ENCODE measurements around the gene GUCY1A1.
"Not testable (repeated sequence)": the region's sequence is repeated elsewhere in the genome, so short reads cannot be mapped to it uniquely, and the experiment has no call there.

Gene GUCY1A1

DNA sequence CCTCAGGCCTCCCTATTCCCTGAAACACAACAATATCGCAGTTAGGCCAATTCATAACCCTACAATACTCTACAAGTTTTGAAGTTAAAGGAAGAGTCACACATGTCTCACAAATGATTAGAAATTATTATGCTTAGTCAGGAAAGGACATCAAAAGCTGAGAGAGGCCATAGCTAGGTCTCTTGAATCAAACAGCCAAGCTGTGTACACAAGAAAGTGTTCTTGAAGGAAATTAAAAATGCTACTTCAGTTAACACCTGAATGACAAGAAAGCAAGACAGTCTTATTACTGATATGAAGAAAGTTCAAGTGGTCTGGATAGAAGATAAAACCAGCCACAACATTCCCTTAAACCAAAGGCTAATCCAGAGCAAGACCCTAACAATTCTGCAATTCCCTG lies 23.6 kb upstream of the GUCY1A1 start:
- TF ChIP-seq GATA1 (IDR thresholded peaks at IDR 0.05; ENCODE audit: low read depth, low read length) (no peak), POLR2A (IDR thresholded peaks at IDR 0.05; ENCODE audit: low read length) (no peak)
- DNase-seq: no peak

DNA sequence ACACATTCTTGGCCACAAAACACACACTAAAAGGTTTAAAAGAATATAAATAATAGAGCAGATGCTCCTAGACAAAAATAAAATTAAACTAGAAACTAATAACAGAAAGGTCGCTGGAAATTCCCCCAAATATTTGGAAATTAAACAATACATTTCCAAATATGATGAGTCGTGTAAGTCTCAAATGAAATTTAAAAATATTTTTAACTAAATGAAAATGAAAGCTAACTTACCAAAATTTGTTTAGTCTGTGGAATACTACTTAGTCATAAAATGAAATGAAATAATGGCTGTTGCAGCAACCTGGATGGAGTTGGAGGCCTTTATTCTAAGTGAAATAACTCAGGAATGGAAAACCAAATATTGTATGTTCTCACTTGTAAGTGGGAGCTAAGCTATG lies 20.6 kb upstream of the GUCY1A1 start:
- DNase-seq: no peak
- TF ChIP-seq POLR2A (IDR thresholded peaks at IDR 0.05; ENCODE audit: low read length) (no peak), GATA1 (IDR thresholded peaks at IDR 0.05; ENCODE audit: low read depth, low read length) (no peak)

DNA sequence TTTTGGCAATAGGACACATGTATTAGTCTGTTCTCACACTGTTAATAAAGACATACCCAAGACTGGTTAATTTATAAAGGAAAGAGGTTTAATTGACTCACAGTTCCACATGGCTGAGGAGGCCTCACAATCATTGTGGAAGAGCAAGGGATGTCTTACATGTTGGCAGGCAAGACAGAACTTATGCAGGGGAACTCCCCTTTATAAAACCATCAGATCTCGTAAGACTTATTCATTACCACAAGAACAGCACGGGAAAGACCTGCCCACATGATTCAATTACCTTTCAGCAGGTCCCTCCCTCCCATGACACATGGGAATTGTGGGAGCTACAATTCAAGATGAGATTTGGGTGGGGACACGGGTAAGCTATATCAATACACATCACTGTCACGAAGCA lies 15.9 kb upstream of the GUCY1A1 start:
- DNase-seq: not testable (repeated sequence)

DNA sequence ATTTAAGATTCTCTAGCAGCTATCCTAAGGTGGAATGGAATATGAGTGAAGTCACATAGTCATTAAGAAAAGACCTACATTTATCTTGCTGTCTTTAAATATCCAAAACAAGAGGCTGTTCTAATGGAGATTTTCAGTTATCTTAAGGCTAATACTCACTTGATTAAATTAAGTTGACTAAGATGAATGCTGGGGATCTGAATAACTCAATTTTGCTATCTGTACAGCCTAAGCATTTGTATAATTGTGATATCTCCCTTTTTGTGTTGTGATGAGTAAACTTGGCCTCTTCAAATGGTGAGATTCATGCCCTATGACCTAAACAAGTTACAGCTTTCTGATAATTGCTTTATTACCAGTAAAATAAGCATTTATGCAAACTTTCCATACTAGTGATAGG lies 13.6 kb upstream of the GUCY1A1 start:
- no peak for DNase-seq
- TF ChIP-seq GATA1 (IDR thresholded peaks at IDR 0.05; ENCODE audit: low read depth, low read length): no peak
- TF ChIP-seq POLR2A (IDR thresholded peaks at IDR 0.05; ENCODE audit: low read length): no peak

DNA sequence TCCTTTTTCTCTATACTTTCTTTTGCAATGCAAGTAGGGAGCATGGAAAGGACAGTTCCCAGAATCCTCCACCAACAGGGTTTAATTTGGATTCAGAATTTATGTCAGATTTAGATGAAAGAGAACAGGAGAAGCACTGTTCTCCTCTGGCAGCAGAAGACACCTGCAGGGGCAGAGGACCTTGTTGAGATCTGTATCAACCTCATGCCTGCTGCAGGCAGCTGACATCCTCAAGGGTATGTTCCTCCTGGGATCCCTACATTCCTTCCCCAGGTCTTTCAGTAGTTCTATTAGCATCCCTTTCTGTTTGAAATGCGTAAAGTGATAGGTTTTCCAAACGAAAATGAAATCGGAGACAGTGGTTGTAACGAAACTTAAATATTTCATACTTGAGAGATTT lies 10.6 kb upstream of the GUCY1A1 start:
- DNase-seq: no peak

DNA sequence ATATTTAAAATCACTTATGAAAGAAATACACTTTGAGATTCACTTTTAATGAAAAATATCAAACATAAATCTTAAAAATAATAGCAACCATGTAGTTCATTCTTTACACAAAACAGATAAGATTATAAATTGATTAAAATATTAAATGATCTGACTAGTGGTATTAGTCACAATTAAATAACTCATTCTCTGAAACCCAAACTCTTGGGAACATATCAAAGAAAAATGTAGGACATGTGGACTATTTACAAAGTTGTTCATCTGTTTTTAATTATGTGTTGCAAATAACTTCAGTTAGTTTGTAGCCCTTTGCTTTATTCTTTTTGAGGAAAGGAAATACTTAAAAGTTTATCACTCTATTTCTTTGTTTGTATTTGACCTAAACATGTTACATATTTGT lies 9.5 kb upstream of the GUCY1A1 start:
- no peak for TF ChIP-seq GATA1 (IDR thresholded peaks at IDR 0.05; ENCODE audit: low read depth, low read length)
- no peak for TF ChIP-seq POLR2A (IDR thresholded peaks at IDR 0.05; ENCODE audit: low read length)
- DNase-seq: no peak

More for the DNA sequence above, 10.6 kb upstream of the GUCY1A1 start:
- TF ChIP-seq GATA1 (IDR thresholded peaks at IDR 0.05; ENCODE audit: low read depth, low read length): no peak
- no peak for TF ChIP-seq POLR2A (IDR thresholded peaks at IDR 0.05; ENCODE audit: low read length)

DNA sequence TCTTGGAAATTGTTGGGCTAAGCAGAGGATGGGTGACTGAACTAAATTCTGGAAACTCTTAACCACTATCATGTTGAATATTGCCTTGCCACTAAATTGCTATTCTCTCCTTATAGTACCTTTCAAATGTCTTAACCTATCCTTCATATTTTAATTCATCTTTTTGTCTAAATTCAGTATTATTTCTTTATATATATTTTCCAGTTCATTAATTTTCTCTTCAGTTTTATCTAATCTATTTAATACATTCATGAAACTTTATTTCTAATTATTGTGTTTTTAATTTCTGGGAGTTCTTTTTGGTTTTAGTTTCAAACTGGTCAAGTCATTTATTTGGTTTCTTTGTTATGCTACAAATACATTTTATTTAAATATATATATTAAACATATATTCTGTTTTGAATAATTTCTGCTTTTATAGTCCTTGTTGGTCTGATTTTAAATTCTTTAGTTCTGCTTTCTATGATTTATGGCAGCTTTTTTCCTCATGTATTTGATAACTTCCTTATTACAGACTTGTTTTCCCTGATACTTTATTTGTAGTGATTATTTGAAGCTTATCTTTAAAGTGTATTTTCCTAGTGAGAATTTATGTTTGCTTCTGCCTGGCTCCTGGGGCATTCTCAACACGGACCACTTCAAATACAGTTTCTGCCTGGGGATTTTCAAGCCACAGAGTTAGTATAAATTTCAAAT lies 8.5 kb upstream of the GUCY1A1 start:
- no peak for TF ChIP-seq GATA1 (IDR thresholded peaks at IDR 0.05; ENCODE audit: low read depth, low read length)
- no peak for TF ChIP-seq POLR2A (IDR thresholded peaks at IDR 0.05; ENCODE audit: low read length)
- DNase-seq: no peak

DNA sequence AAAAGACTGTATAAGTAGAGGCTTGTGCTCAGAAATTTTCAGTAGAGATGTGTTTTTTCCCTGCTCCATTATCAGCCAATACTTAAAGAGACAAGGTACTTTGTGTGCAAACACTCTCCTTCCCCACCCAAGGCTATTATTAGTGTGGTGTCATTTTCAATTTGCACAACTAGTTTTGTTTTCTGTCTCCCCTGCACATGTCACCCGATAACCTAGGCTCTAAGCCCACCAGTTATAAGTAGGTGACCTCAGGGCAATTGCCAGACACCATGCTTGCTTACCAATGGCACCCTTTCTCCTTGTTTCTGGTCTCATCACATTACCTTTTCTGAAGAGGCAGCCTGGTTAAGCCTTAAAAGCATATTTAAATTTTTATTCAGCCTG lies 8.0 kb upstream of the GUCY1A1 start:
- TF ChIP-seq GATA1 (IDR thresholded peaks at IDR 0.05; ENCODE audit: low read depth, low read length) (no peak), POLR2A (IDR thresholded peaks at IDR 0.05; ENCODE audit: low read length) (no peak)
- DNase-seq: no peak

DNA sequence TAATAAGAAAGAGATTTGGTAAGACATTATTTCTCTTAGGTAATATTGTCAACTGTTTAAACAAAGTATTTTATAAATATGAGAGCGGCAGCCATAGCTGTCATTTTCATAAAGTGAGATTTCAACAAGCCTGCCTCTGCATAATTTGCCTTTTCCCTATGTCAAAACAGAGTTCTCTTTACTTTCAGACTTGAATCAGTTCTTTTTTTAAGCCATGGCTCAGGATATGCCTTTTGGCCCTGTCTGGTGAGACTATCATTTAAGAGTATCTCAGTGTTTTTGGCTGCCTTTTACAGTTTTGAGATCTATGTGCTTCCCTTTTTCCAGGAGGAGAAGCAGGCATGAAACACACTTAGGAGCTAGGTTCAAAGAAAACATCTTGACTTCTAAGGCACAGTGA lies 7.5 kb upstream of the GUCY1A1 start:
- no peak for TF ChIP-seq POLR2A (IDR thresholded peaks at IDR 0.05; ENCODE audit: low read length)
- no peak for TF ChIP-seq GATA1 (IDR thresholded peaks at IDR 0.05; ENCODE audit: low read depth, low read length)
- no peak for DNase-seq

DNA sequence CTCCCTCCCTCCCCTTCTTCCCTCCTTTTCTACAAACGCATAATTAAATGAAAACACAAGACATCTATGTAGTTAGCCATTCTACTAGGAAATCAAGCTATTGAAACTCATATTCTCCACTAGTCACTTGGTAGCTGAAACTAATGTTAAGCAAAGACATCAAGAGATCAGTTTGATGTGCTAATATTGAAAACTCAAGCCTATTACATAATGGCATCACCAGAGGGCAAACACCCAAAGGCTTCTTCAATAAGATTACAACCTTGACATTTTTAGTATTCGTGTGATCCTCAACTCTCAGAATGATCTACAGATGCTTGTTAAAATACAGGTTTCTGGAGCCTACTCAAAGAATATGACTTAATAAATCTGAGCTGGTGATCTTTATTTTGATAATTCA lies 6.2 kb upstream of the GUCY1A1 start:
- no peak for TF ChIP-seq POLR2A (IDR thresholded peaks at IDR 0.05; ENCODE audit: low read length)
- DNase-seq: no peak

DNA sequence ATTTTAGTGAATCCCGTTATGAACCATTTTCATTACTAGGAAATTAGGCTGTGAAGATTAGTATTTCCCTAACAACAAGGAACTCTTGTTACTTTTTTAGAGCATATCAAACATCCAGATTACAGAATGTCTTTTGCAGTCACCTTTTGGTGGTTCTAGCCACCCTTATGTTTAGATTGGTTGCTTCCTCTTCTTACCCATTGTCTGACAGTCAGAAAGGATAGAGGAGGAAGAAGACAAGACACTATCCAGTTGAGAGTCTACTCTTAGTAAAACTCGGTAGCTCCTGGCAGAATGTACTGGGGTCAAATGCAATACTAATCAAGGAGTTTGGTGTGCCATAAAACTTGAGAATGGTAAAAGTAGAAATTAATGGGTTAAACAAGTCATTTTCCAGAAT lies 1.6 kb upstream of the GUCY1A1 start:
- TF ChIP-seq GATA1 (IDR thresholded peaks at IDR 0.05; ENCODE audit: low read depth, low read length) (no peak), POLR2A (IDR thresholded peaks at IDR 0.05; ENCODE audit: low read length) (no peak)
- DNase-seq: no peak

DNA sequence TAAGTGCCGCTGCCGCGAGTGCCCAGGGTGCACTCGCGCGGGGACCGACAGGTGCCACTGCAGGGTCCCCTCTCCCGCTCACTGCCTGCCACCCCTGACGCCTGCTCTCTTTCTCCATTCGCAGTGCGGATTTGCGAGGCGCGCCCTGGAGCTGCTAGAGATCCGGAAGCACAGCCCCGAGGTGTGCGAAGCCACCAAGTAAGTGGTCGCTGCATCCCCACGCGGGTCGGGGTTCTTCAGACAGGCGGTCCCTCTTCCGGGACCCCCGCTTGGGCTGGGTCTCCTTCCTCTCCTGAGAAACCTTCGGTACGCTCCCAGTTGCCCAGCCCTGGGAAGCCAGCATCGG lies 547 bp downstream of the GUCY1A1 start:
- DNase-seq: peak in 1 of 2 experiments; percentile 5
- no peak for TF ChIP-seq POLR2A (IDR thresholded peaks at IDR 0.05; ENCODE audit: low read length)
- TF ChIP-seq GATA1 (IDR thresholded peaks at IDR 0.05; ENCODE audit: low read depth, low read length): no peak

DNA sequence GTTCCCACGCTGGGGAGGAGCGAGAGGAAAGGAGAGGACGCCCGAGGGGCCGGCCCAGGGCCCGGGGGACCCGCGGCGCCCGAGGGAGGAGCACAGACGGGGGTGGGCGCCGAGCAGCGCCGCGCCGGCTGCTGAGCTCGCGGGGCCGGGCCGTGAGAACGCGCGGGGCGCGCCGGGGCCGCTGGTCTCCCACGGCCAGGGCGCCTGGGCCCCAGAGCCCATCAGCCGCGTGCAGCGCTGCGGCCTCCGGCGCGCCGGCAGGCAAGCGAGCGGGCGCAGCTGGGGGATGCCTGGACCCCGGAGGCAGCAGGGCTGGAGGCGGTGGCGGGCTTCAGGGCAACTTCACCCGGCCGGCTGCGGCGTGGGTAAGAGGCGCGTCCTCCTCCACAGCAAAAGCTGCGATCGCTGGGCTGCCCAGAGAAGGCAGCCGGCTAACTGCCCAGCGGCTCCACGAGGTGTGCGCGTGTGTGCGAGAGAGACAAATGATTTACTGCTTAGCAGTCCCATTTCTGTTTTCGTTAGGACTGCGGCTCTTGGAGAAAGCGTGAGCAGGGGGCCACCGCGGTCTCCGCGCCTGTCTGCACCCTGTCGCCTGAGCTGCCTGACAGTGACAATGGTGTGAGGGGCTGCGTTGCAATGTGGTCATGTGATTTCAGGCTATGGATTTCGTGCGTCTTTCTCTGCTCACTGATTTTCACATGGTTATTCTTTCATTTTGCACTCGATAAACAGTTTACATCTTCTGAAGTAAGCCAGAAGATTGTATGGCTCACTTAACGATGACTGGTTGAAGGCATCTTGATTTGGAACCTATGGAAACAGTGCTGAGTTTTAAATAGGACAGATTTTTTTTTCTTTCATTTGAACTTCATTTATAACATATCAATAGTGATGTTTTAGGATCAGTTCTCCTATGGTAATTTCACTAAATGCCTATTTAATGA lies 1.2 kb downstream of the GUCY1A1 start:
- TF ChIP-seq GATA1 (IDR thresholded peaks at IDR 0.05; ENCODE audit: low read depth, low read length) (no peak), POLR2A (IDR thresholded peaks at IDR 0.05; ENCODE audit: low read length) (no peak)
- peak; percentile 9 to 26 for DNase-seq

DNA sequence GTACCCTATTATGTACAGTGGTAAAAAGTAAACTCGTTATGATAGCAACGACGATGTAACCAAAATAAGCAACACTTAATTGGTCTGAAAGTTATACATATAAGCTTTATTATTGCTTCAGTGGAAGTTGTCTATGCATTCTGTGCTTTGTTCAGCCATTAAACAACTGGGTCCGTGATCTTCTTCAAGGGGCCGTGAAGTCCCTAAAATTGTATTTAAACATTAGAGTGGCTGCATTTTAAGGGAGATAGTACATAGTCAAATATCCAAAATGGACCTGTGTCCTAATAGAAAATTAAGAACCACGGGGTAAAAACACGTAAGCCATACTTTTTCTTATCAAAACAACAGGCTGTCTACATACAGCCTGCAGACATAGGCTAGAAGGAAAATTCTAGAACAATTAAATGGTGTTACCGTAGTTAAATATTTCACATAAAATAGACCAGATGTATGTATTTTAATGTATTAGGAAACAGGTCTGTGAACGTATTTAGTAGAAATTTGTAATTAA lies 2.1 kb downstream of the GUCY1A1 start:
- no peak for DNase-seq
- TF ChIP-seq POLR2A (IDR thresholded peaks at IDR 0.05; ENCODE audit: low read length): no peak

DNA sequence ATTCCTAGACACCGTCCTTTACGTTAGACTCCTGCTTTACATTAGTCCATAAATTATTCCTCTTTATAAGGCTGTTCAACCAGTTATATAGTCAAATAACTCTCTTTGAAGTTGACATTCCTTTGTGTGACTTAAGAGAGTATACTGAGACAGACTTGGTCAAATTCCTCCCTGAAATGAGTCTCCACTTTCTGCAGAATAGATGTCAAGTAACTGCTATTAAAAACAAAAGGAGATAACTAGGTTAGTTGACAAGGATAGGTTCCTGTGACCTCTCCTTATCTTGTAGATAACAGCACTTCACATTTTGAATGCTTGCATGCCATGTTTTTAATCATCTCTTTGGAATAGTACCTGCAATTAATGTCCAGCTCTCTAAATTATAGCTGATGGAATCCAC lies 5.7 kb downstream of the GUCY1A1 start:
- no peak for TF ChIP-seq POLR2A (IDR thresholded peaks at IDR 0.05; ENCODE audit: low read length)
- TF ChIP-seq GATA1 (IDR thresholded peaks at IDR 0.05; ENCODE audit: low read depth, low read length): no peak
- DNase-seq: no peak
